Natural killer cell (primary cell): ENCODE data around the gene GLOD4. TPM values are rescaled to one million over a fixed set of nuclear protein-coding genes. Genes with fewer than 3 reads are reported as not detected.

Experiments
- ATAC-seq, 3 donors: fragments of 150-1000 bp in 2 of 3; fragments of 200-7000 bp in 1 of 3; cut with Tn5 transposase; 1 replicate in 1 of 3; 2 replicates in 2 of 3; pipeline ENCODE4 v1.10.0; 2021; ENCODE audit warnings: mild to moderate bottlenecking in 2 of 3, moderate library complexity in 2 of 3
- DNase-seq, 2 donors: peaks; one replicate each; pipeline versions ENCODE4 v3.0.0 to v3.0.0-alpha.2; 2013 to 2021; ENCODE audit warnings: mixed read lengths in 1 of 2
- H3K27ac ChIP-seq: one replicate; pipeline ENCODE4 v1.5.1; 2013; ENCODE audit warnings: mild to moderate bottlenecking, low read length
- H3K27me3 ChIP-seq: one replicate; pipeline ENCODE4 v1.6.1; 2013; ENCODE audit warnings: low read length; ENCODE audit not compliant: control insufficient read depth, insufficient read depth
- H3K36me3 ChIP-seq: one replicate; pipeline ENCODE4 v1.6.1; 2013; ENCODE audit warnings: low read length; ENCODE audit not compliant: control insufficient read depth, insufficient read depth
- H3K4me1 ChIP-seq: one replicate; pipeline ENCODE4 v1.6.1; 2013; ENCODE audit warnings: low read length; ENCODE audit not compliant: control insufficient read depth, insufficient read depth
- H3K4me3 ChIP-seq: one replicate; pipeline ENCODE4 v1.5.1; 2013; ENCODE audit warnings: low read length
- H3K9me3 ChIP-seq: one replicate; pipeline ENCODE4 v1.6.1; 2013; ENCODE audit warnings: low read length; ENCODE audit not compliant: control insufficient read depth, insufficient read depth
- H3K27ac Mint-ChIP-seq, 2 donors: one replicate each; pipeline ENCODE4 v1.8.0; 2022; ENCODE audit warnings: mild to moderate bottlenecking in 2 of 2, mixed read lengths in 2 of 2, moderate library complexity in 1 of 2
- H3K27me3 Mint-ChIP-seq, 2 donors: one replicate each; pipeline ENCODE4 v1.8.0; 2022; ENCODE audit warnings: low read depth in 2 of 2, mixed read lengths in 2 of 2
- H3K36me3 Mint-ChIP-seq: one replicate; pipeline ENCODE4 v1.8.0; 2022; ENCODE audit warnings: mixed read lengths
- H3K4me1 Mint-ChIP-seq, 2 donors: one replicate each; pipeline ENCODE4 v1.8.0; 2022; ENCODE audit warnings: mixed read lengths in 2 of 2
- H3K4me3 Mint-ChIP-seq: one replicate; pipeline ENCODE4 v1.8.0; 2022; ENCODE audit warnings: mild to moderate bottlenecking, moderate library complexity, mixed read lengths
- H3K9me3 Mint-ChIP-seq, 2 donors: one replicate each; pipeline ENCODE4 v1.8.0; 2022; ENCODE audit warnings: mixed read lengths in 2 of 2
- WGBS: methylation state at CpG from one replicate; pipeline ENCODE4 v1.1.7; 2013; ENCODE audit warnings: missing lambda C conversion rate; ENCODE audit not compliant: insufficient coverage; 5-methylcytosine and 5-hydroxymethylcytosine counted together
- intact Hi-C: fragments of 100-400 bp; cut with micrococcal nuclease; formaldehyde crosslinking; loops from one replicate; pipeline ENCODE4 v1.14.2; 2022
- total RNA-seq, 4 donors: library from RNA; stranded (reverse); fragments of 120-200 nt in 1 of 4; gene quantifications; one replicate each; pipeline versions ENCODE4 v1.2.3 to v1.2.4, GENCODE V29; 2013 to 2022
- TF ChIP-seq, protein P1 (sequence below): fragments of 200-600 bp; IDR thresholded peaks from one replicate; pipeline ENCODE4 v1.8.0; 2022; ENCODE audit warnings: antibody characterized with exemption

Gene GLOD4
- total RNA-seq, 3 donors from 2014 or later (not counting 1 experiment from before 2014, with no cell fraction given) = 62.5 to 67.1 (median 63.5) TPM

DNA sequence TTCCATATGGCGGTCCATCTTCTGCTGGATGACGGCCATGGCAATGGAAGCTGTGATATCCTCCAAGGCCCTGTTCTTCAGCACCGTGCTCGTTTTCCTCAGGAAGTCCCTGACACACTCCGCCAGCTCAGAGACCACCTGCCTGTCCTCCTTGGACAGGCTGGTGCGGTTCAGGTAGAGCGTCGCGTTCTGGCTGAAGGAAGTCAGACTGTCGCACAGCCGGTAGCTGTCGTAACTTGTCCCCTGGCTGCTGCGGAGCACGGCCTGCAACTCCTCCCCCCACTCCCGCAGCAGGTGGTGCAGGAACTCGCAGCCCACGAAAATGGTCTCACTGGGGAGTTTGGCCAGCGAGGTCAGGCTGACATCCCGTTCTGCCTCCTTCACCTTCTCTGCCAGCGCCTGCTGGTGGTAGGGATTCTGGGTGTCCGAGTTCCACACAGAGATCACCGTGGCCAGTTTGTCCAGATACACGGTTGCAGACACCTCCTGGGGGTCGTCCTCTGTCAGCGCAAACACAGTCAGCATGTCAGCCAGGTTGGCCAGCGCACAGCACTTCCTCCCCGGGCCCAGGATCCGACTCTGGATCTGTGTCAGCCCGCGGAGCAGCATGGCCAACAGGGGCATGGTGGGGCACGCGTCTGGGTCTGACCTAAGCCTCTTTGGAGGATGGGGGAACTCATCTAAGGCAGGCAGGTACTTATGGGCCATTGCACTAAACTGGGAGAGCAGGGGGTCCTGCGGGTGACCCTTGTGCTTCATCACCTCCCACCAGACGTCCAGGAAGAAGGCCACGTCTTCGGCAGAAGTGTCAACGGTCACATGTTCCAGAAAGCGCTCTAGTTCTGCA is 35.1 kb downstream of the GLOD4 start:
- intact Hi-C loops = no loop called here
- no peaks in the 10 kb centered on the region for H3K9me3 ChIP-seq
- H3K4me3 ChIP-seq = no peak overlapping the region
- ATAC-seq = no peak
- Mint-ChIP-seq H3K27ac (no peak overlapping the region), H3K4me1 (peaks cover 23 to 32% of the 10 kb centered on the region in 2 donors), H3K27me3 (no peaks in the 10 kb centered on the region), H3K9me3 (no peaks in the 10 kb centered on the region), H3K4me3 (no peak overlapping the region), H3K36me3 (no peaks in the 10 kb centered on the region)
- TF ChIP-seq, protein P1, sequence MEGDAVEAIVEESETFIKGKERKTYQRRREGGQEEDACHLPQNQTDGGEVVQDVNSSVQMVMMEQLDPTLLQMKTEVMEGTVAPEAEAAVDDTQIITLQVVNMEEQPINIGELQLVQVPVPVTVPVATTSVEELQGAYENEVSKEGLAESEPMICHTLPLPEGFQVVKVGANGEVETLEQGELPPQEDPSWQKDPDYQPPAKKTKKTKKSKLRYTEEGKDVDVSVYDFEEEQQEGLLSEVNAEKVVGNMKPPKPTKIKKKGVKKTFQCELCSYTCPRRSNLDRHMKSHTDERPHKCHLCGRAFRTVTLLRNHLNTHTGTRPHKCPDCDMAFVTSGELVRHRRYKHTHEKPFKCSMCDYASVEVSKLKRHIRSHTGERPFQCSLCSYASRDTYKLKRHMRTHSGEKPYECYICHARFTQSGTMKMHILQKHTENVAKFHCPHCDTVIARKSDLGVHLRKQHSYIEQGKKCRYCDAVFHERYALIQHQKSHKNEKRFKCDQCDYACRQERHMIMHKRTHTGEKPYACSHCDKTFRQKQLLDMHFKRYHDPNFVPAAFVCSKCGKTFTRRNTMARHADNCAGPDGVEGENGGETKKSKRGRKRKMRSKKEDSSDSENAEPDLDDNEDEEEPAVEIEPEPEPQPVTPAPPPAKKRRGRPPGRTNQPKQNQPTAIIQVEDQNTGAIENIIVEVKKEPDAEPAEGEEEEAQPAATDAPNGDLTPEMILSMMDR = no peak
- H3K36me3 ChIP-seq = peaks cover 32% of the 10 kb centered on the region
- peaks cover 12% of the 10 kb centered on the region for H3K4me1 ChIP-seq
- H3K27ac ChIP-seq = no peak overlapping the region
- WGBS = 97% methylated on average over 38 of the region's 38 CpGs
- no peak for DNase-seq
- no peaks in the 10 kb centered on the region for H3K27me3 ChIP-seq

DNA sequence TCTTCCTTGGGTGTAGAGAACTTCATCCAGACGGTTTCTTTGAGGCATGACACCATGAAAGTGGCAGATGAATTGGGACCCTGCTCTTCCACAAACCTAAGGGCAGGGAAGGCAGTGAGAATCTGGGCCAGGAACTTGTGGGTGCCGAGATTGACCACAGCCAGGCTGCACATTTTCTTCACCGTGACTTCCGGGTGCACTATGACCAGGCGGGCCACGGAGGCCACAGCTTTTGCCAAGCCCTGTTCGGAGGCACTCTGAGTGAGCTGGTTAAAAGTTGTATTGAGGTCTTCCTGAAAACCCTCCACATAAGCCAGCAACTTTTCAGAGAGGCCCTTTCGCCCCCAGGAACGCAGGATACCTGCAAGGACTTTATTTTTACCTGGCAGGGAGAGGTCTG is 35.9 kb downstream of the GLOD4 start:
- 92% methylated on average over 9 of the region's 9 CpGs for WGBS
- H3K4me3 Mint-ChIP-seq = no peak overlapping the region

DNA sequence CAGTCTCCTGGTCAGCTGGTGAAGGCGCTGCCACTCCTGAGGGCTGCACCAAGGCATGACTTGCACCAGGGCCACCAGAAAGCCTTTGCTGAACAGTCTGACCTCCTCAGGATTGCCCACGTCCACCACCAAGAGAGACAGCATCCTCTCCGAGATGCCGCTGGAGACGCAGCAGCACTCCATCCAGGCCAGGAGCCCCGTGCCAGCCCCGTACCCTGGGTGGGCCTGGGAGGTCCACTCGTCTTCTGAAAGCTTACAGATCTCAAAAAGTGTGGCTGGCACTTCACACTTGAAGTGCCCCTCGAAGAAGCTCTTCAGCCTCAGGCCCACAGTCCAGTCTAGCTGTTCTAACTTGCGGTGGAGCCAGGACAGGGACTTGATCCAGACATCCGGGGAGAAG is 36.7 kb downstream of the GLOD4 start:
- Histone ChIP-seq H3K27me3 (no peaks in the 10 kb centered on the region), H3K36me3 (peaks cover 32% of the 10 kb centered on the region), H3K27ac (no peak overlapping the region), H3K4me1 (peaks cover under 1% of the 10 kb centered on the region), H3K9me3 (no peaks in the 10 kb centered on the region), H3K4me3 (no peak overlapping the region)
- Mint-ChIP-seq H3K36me3 (no peaks in the 10 kb centered on the region), H3K4me1 (peaks cover 10 to 22% of the 10 kb centered on the region in 2 donors), H3K9me3 (no peaks in the 10 kb centered on the region), H3K4me3 (no peak overlapping the region), H3K27ac (no peak overlapping the region), H3K27me3 (no peaks in the 10 kb centered on the region)
- ATAC-seq (no peak), DNase-seq (no peak)
- intact Hi-C loops = no loop called here
- WGBS = 97% methylated on average over 11 of the region's 11 CpGs
- TF ChIP-seq, protein P1 = no peak

More for the DNA sequence above, 35.9 kb downstream of the GLOD4 start:
- ATAC-seq (no peak), DNase-seq (no peak)
- TF ChIP-seq, protein P1 = no peak
- Histone ChIP-seq H3K4me3 (no peak overlapping the region), H3K27ac (no peak overlapping the region), H3K4me1 (peaks cover 8% of the 10 kb centered on the region), H3K27me3 (no peaks in the 10 kb centered on the region), H3K36me3 (peaks cover 32% of the 10 kb centered on the region), H3K9me3 (no peaks in the 10 kb centered on the region)
- Mint-ChIP-seq H3K27ac (no peak overlapping the region), H3K9me3 (no peaks in the 10 kb centered on the region), H3K27me3 (no peaks in the 10 kb centered on the region), H3K36me3 (no peaks in the 10 kb centered on the region), H3K4me1 (peaks cover 18 to 27% of the 10 kb centered on the region in 2 donors)
- intact Hi-C loops = no loop called here
